Muscle of leg (tissue), 11 donors: Measurements from ENCODE around the gene MCL1. TPM values are rescaled to one million over a fixed set of nuclear protein-coding genes. Genes with fewer than 3 reads are reported as not detected.

Source experiments
- DNase-seq: peaks from one replicate; pipeline ENCODE4 v3.0.0; 2013
- H3K27ac ChIP-seq: one replicate; pipeline ENCODE4 v1.5.1; 2013; ENCODE audit warnings: mild to moderate bottlenecking, low read length, control low read depth
- H3K27me3 ChIP-seq: one replicate; pipeline ENCODE4 v1.6.1; 2013; ENCODE audit warnings: low read length; ENCODE audit not compliant: control insufficient read depth, insufficient read depth
- H3K36me3 ChIP-seq: one replicate; pipeline ENCODE4 v1.6.1; 2013; ENCODE audit warnings: low read length; ENCODE audit not compliant: control insufficient read depth, insufficient read depth
- H3K4me1 ChIP-seq: one replicate; pipeline ENCODE4 v1.6.1; 2013; ENCODE audit warnings: low read length; ENCODE audit not compliant: control insufficient read depth, insufficient read depth
- H3K4me3 ChIP-seq: one replicate; pipeline ENCODE4 v1.5.1; 2013; ENCODE audit warnings: low read length, control low read depth
- H3K9me3 ChIP-seq: replicated peaks from 2 replicates; pipeline ENCODE4 v1.6.1; 2013; ENCODE audit warnings: low read depth, low read length; ENCODE audit not compliant: control insufficient read depth
- WGBS: methylation state at CpG from one replicate; pipeline ENCODE4 v1.1.5; 2013; ENCODE audit warnings: missing lambda C conversion rate; ENCODE audit not compliant: insufficient coverage; 5-methylcytosine and 5-hydroxymethylcytosine counted together
- polyA plus RNA-seq, 8 donors: library from polyadenylated mRNA; unstranded; fragments of 120-200 nt; gene quantifications; one replicate each; pipeline versions ENCODE4 v1.2.1 to v1.2.3, GENCODE V29; 2013; ENCODE audit warnings: inconsistent platforms in 1 of 8, low replicate concordance in 1 of 8; ENCODE audit not compliant: insufficient read length in 8 of 8, insufficient read depth in 1 of 8
- total RNA-seq: library from RNA; stranded (reverse); fragments of 120-200 nt; gene quantifications from one replicate; pipeline ENCODE4 v1.2.4, GENCODE V29; 2013

MCL1 gene
- total and polyA plus RNA-seq, 9 donors, result 113 to 182 (median 132) TPM

DNA sequence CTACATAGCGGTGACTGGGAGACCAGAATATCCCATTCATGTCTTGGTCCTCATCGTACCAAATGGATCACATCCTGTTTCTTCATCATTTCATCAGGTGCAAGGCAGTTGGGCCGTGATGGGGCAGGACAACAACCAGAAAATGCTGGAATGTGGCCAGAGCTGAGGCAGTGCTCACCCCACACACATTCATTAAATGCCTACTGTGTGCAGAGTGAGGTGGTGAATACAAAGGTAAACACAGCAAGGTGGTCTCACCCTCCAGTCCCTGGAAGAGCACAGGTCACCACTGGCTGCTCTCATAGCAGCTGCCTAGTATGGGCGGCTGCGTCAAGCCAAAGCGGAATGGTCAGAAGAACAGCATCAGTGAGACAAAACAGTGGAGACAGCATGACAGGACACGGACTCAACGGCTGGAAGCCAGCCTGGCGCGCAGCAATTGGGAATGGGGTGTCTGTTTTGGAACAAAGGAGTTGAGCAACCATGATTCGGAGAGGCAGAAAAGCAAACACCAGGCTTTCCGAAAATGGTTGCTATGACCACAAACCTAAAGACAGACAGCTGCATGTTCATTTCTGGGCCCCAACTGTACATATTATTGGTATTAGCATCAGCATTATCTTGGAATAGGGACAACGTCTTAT lies 35.8 kb downstream of the MCL1 start:
- DNase-seq, result peak; percentile 91
- H3K9me3 ChIP-seq, result no peaks in the 10 kb centered on the region
- H3K27me3 ChIP-seq, result no peaks in the 10 kb centered on the region
- peak overlapping the region; percentile 91 for H3K27ac ChIP-seq
- H3K36me3 ChIP-seq, result no peaks in the 10 kb centered on the region
- H3K4me1 ChIP-seq, result peaks cover 14% of the 10 kb centered on the region
- no peak overlapping the region for H3K4me3 ChIP-seq
- WGBS, result 42% methylated on average over 8 of the region's 13 CpGs

DNA sequence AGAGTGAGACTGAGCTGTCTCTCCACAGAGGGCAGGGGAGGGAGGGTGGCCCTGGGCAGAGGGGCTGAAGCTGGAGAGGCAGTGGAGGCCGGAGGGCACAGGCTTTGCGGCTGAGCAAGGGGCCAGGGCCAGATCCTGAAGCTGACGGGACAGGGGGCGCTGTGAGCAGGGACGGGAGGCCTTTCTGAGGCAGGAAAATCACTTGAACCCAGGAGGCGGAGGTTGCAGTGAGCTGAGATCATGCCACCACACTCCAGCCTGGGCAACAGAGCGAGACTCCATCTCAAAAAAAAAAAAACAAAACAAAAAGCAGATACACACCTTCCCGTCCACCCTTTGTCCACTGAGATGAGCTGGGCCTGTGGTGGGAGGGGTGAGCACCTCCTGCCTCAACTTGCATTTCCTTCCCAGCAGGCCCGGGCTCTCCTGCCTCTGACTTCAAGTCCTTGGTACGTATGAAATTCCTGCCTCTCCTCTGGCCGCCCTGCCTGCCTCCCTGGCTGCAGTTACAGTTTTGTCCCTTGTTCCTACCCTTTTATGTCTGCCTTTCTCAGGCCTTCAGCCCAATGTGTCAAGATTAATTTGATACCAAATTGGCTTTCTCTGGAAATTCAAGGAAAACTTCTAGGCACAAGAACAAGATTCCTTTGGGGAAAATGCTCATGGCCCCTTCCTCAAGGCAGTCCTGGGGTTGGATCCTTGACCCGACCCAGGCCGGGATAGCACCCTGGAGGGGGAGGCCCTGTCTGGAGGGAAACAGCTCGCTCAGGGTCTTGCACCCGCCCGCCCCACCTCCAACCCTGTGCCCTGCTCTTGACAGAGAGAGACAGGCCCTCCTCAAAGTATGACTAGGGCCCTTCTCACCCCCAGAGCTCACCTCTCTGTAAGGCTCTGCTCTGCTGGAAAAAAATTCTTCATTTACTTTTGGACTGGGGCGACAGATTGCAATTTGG lies 41.4 kb downstream of the MCL1 start:
- DNase-seq, result peak; percentile 77
- 67% methylated on average over 7 of the region's 17 CpGs for WGBS
- Histone ChIP-seq H3K4me1 (peaks cover 41% of the 10 kb centered on the region), H3K27me3 (no peaks in the 10 kb centered on the region), H3K36me3 (no peaks in the 10 kb centered on the region), H3K4me3 (no peak overlapping the region), H3K9me3 (no peaks in the 10 kb centered on the region), H3K27ac (peak overlapping the region; percentile 65)

DNA sequence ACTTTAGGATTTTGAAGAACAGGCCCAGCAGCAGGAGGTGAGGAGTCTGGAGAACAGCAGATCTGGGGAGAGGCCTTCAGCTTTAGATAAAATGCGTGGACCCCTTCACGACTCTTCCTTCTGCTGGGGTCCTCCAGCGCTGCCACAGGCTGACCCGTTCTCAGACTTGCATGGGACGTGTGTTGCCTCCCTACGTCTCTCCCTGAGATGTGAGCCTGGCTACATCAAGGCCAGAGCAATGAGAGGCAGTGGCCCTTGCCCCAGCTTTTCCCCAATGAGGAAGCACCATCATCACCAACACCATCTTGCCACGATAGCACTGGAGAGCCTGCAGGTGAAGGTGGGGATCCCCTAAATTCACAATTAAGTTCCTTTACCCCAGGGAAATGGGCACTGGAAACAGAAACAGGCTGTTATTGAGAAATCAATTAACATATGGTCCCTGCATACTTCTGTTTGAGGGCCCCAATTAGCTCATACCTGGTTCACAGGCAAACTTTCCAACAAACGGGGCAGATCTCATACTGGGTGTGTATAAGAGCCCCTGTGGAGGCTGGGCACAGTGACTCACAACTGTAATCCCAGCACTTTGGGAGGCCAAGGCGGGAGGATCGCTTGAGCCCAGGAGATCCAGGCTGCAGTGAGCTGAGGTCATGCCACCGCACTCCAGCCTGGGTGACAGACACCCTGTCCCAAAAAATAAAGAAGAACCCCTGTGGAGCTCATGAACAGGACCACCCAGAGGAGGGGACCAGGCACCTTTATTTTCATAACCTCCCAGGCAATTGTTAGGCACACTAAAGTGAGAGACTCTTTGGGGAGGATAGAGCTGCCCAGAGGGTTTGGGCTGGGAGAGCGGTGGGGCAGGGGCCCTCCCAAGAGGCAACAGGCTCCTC lies 42.3 kb downstream of the MCL1 start:
- H3K36me3 ChIP-seq, result no peaks in the 10 kb centered on the region
- peak overlapping the region; percentile 37 for H3K27ac ChIP-seq
- no peaks in the 10 kb centered on the region for H3K27me3 ChIP-seq
- H3K4me1 ChIP-seq, result peaks cover 50% of the 10 kb centered on the region
- no peak for DNase-seq
- WGBS, result 94% methylated on average over 6 of the region's 12 CpGs
- H3K9me3 ChIP-seq, result no peaks in the 10 kb centered on the region
- H3K4me3 ChIP-seq, result no peak overlapping the region

DNA sequence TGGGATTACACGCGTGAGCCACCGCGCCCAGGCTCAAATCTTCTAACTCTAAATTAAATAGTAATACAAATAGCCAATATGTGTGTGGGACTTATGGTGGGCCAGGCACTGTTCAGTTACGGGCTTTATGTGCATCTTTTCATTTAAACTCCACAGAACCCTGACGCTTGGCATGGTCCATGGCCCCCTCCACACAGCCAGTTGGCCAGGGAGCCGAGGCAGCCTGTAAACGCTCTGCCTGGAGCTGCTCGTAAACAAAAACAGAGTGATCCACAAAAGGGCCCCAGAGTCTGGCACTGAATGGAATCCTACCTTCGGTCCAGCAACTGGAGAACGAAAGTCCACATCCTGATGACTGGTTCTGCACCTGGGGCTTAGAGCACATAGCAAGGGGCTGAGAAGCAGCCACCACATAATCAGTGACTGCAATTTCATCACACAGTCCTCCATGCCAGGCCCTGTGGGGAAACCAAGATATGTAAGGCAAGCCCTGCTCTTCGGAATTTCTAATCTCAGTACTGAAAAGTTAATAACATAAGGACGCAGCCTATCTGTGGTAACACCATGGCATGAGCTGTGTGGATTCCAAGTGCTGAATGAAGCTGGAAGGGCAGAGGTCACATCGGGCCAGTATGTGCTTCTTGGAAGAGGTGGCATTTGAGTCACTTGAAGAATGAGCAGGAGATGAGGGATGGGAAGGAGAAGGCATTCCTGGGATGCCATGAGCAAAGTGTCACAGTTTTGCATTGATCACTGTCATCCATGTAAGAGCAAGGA lies 43.7 kb downstream of the MCL1 start:
- Histone ChIP-seq H3K27ac (peak overlapping the region; percentile 40), H3K4me3 (no peak overlapping the region), H3K9me3 (no peaks in the 10 kb centered on the region), H3K4me1 (peaks cover 51% of the 10 kb centered on the region), H3K27me3 (no peaks in the 10 kb centered on the region), H3K36me3 (no peaks in the 10 kb centered on the region)
- 79% methylated on average over 8 of the region's 14 CpGs for WGBS
- no peak for DNase-seq

DNA sequence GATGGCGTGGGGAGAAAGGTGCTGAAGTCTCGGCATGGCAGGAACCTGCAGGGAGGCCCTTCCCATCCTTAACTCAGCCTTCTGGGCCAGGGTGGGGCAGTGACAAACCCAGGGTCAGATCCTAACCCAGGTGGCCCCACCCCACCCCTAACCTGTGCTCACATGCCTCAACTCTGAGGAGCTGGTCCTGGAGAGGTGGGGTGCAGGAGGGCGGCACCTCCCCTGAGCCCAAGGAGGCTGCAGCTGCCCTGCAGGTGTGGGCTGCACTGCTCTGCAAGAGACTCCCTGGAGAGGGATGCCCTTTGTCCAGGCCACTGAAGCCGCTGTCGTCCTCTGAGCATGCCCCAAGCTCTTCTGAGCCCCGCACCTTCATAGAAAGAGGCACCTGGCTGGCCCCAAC lies 45.4 kb downstream of the MCL1 start:
- WGBS, result 83% methylated on average over 4 of the region's 6 CpGs
- Histone ChIP-seq H3K27ac (no peak overlapping the region), H3K36me3 (no peaks in the 10 kb centered on the region), H3K4me1 (peaks cover 55% of the 10 kb centered on the region), H3K9me3 (no peaks in the 10 kb centered on the region), H3K27me3 (no peaks in the 10 kb centered on the region), H3K4me3 (no peak overlapping the region)
- DNase-seq, result no peak

DNA sequence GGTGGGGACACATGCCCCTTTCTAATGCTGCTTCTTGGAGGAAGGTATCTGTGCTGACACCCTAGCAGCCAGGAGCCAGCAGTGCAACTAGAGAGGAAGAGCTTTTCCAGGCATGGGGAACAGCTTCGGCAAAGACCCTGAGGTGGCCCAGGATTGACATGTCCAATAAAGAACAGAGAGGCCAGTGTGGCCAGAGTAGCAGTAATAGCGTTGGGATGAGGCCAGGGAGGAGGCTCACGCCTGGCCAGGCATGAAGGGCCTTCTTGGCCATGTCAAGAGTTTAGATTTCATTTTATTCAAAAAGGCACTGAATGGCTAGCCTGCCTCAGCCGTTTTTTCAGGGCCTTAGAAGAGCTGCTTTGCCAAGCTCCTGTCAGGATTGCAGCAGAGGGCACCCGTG lies 46.5 kb downstream of the MCL1 start:
- DNase-seq, result no peak
- no peaks in the 10 kb centered on the region for H3K36me3 ChIP-seq
- H3K27me3 ChIP-seq, result no peaks in the 10 kb centered on the region
- 54% methylated on average over 5 of the region's 5 CpGs for WGBS
- H3K4me1 ChIP-seq, result peaks cover 46% of the 10 kb centered on the region
- no peaks in the 10 kb centered on the region for H3K9me3 ChIP-seq
- H3K27ac ChIP-seq, result peak overlapping the region; percentile 77
- H3K4me3 ChIP-seq, result no peak overlapping the region

DNA sequence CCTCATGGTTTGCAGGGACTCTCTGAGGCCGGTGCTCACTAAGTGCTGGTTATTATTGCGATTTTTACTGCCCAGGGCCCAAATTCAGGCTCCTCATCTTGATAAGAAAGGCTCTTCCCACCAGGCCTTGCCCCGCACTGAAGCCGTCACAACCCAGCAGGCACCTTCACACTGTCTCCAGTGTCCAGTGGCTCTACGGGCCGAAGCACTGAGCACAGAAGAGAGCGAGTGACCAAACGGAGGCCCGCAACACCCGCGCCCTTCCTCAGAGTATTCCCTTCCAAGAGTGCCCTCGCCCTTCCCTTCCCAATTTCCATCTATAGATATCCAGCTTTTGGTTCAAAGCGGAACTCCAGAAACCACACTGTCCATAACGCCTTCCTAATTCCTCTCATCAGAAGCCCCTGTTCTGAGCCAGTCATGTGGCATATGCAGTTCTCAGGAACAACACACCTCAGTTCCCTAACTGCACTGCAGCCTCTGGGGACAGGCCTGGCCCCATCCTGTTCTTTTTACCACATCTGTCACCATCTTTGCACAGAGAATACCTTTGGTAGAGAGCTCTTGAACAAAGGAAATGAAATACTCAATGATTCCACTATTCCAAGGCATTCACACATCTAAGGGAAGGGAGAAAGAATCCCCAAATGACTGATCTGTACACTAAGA lies 48.8 kb downstream of the MCL1 start:
- Histone ChIP-seq H3K9me3 (no peaks in the 10 kb centered on the region), H3K4me1 (peaks cover 35% of the 10 kb centered on the region), H3K27ac (no peak overlapping the region), H3K27me3 (no peaks in the 10 kb centered on the region), H3K4me3 (no peak overlapping the region), H3K36me3 (no peaks in the 10 kb centered on the region)
- 89% methylated on average over 14 of the region's 14 CpGs for WGBS
- DNase-seq, result no peak

DNA sequence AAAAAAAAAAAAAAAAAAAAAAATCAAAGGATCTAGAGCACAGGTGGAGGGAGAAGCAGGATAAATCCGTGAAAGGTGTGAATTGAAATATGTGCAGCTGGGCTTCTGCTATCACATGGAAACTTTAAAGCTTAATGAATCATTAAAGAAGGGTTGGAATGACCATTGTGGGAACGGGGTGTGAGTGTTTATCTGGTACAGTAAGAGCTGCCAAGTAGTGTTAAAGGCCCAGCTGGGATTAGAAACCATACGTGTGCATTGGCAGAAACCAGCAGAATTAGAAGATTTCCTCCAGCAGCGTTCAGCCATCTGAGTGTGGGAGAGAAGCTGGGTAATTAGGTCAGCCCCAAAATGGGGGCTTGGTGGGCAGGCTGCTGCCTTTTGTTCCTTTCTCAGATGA lies 50.4 kb downstream of the MCL1 start:
- 21% methylated on average over 4 of the region's 4 CpGs for WGBS
- H3K27ac ChIP-seq, result no peak overlapping the region
- H3K36me3 ChIP-seq, result no peaks in the 10 kb centered on the region
- peak; percentile 68 for DNase-seq
- no peaks in the 10 kb centered on the region for H3K9me3 ChIP-seq
- H3K4me3 ChIP-seq, result no peak overlapping the region
- no peaks in the 10 kb centered on the region for H3K27me3 ChIP-seq
- H3K4me1 ChIP-seq, result peaks cover 20% of the 10 kb centered on the region

DNA sequence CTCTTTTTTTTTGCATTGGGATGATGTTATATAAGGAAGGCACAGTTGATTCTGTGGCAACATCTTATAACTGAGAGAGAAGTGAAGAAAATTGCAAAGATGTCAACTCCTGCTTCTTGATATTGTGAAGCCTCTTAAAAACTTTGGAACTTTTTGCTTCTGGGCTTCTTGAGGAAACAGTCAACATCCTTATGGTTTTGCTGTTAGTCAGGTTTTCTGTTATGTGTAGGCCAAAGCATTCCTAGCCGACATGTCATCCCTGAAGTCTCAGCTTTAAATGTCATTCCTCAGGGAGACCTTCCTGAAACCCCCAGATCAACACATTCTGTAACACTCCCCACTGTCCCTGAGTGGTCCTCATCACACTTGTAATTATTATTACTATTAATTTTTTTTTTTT lies 51.2 kb downstream of the MCL1 start:
- Histone ChIP-seq H3K36me3 (no peaks in the 10 kb centered on the region), H3K27me3 (no peaks in the 10 kb centered on the region), H3K27ac (no peak overlapping the region), H3K4me1 (peaks cover 16% of the 10 kb centered on the region), H3K9me3 (no peaks in the 10 kb centered on the region), H3K4me3 (no peak overlapping the region)
- WGBS, result no CpG with 5 or more reads among the region's 1 CpG
- no peak for DNase-seq
